HepG2 (cell line): ENCODE measurements around the gene ATM. TPM values are rescaled to one million over a fixed set of nuclear protein-coding genes. Genes with fewer than 3 reads are reported as not detected.

Experiments used
- ELF4 ChIP-seq: sonication (generic); formaldehyde crosslinking; IDR thresholded peaks from 2 replicates; pipeline ENCODE4 v1.5.0; 2020; ENCODE audit warnings: missing genetic modification reagents, mild to moderate bottlenecking, moderate library complexity, borderline replicate concordance
- KLF11 ChIP-seq: IDR thresholded peaks from 2 replicates; pipeline ENCODE4 v1.6.1; 2016; ENCODE audit warnings: missing compliant biosample characterization
- polyA plus RNA-seq, 8 experiments: library from polyadenylated mRNA; depleted of rRNA in 3 of 8; stranded (reverse) in 7 of 8; unstranded in 1 of 8; fragments of >200 nt; fragmentation: Illumina TruSeq in 4 of 8; extraction: Trizol in 4 of 8; gene quantifications; 2 replicates each; pipeline versions ENCODE4 v1.2.1 to v1.2.3, GENCODE V29; 2011 to 2016; ENCODE audit warnings: low read depth in 4 of 8, missing spikeins in 1 of 8, mixed read lengths in 1 of 8; ENCODE audit not compliant: insufficient read depth in 1 of 8
- total RNA-seq, 5 experiments: library from RNA; depleted of rRNA; stranded (reverse); fragments of >200 nt; fragmentation: Illumina TruSeq; extraction: Trizol; gene quantifications; 2 replicates each; pipeline ENCODE4 v1.2.3, GENCODE V29; 2016; ENCODE audit warnings: low read depth in 1 of 5
- TF ChIP-seq, protein P1 (sequence below): IDR thresholded peaks from 2 replicates; pipeline ENCODE4 v1.6.1; 2016; ENCODE audit warnings: low read depth, missing genetic modification reagents, missing compliant biosample characterization
- TF ChIP-seq, protein P2 (sequence below): sonication (generic); formaldehyde crosslinking; IDR thresholded peaks from 2 replicates; pipeline ENCODE4 v1.4.0; 2020; ENCODE audit warnings: missing genetic modification reagents, borderline replicate concordance
- TF ChIP-seq, protein P3 (sequence below): sonication (generic); formaldehyde crosslinking; conservative IDR thresholded peaks from 2 replicates; pipeline ENCODE4 v1.4.0; 2020; ENCODE audit warnings: missing genetic modification reagents
- TF ChIP-seq, protein P4 (sequence below): sonication (generic); formaldehyde crosslinking; IDR thresholded peaks from 2 replicates; pipeline ENCODE4 v1.4.0; 2020; ENCODE audit warnings: mild to moderate bottlenecking, missing genetic modification reagents

ATM gene
- total and polyA plus RNA-seq, 2 of the 13 experiments (the other 11 are each of a cell fraction or from before 2014, with no cell fraction given): 40.0 to 71.6 TPM

DNA sequence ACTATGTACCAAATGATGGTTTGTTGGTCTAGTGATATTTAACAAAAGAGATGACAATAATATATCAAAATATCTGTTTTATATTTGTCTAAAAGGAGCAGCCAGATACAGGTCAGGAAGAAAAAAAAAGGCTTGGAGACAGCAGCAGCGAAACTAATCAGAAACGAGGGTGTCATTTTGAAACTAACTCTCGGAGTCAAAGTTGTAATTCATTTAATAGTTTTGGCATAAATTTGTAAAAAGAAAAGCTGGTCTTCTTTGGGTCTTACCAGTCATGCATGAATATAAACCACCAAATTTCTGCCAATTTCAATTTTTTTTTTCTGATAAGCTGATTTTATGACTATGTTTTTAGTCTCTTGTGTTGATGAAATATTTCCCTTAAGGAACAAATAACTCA lies 26.0 kb upstream of the ATM start (continued):
- TF ChIP-seq, protein P1, sequence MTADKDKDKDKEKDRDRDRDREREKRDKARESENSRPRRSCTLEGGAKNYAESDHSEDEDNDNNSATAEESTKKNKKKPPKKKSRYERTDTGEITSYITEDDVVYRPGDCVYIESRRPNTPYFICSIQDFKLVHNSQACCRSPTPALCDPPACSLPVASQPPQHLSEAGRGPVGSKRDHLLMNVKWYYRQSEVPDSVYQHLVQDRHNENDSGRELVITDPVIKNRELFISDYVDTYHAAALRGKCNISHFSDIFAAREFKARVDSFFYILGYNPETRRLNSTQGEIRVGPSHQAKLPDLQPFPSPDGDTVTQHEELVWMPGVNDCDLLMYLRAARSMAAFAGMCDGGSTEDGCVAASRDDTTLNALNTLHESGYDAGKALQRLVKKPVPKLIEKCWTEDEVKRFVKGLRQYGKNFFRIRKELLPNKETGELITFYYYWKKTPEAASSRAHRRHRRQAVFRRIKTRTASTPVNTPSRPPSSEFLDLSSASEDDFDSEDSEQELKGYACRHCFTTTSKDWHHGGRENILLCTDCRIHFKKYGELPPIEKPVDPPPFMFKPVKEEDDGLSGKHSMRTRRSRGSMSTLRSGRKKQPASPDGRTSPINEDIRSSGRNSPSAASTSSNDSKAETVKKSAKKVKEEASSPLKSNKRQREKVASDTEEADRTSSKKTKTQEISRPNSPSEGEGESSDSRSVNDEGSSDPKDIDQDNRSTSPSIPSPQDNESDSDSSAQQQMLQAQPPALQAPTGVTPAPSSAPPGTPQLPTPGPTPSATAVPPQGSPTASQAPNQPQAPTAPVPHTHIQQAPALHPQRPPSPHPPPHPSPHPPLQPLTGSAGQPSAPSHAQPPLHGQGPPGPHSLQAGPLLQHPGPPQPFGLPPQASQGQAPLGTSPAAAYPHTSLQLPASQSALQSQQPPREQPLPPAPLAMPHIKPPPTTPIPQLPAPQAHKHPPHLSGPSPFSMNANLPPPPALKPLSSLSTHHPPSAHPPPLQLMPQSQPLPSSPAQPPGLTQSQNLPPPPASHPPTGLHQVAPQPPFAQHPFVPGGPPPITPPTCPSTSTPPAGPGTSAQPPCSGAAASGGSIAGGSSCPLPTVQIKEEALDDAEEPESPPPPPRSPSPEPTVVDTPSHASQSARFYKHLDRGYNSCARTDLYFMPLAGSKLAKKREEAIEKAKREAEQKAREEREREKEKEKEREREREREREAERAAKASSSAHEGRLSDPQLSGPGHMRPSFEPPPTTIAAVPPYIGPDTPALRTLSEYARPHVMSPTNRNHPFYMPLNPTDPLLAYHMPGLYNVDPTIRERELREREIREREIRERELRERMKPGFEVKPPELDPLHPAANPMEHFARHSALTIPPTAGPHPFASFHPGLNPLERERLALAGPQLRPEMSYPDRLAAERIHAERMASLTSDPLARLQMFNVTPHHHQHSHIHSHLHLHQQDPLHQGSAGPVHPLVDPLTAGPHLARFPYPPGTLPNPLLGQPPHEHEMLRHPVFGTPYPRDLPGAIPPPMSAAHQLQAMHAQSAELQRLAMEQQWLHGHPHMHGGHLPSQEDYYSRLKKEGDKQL (CRISPR knock-in tag): no peak
- TF ChIP-seq ELF4 (CRISPR knock-in tag) (no peak), KLF11 (CRISPR knock-in tag) (no peak)
- TF ChIP-seq, protein P2, sequence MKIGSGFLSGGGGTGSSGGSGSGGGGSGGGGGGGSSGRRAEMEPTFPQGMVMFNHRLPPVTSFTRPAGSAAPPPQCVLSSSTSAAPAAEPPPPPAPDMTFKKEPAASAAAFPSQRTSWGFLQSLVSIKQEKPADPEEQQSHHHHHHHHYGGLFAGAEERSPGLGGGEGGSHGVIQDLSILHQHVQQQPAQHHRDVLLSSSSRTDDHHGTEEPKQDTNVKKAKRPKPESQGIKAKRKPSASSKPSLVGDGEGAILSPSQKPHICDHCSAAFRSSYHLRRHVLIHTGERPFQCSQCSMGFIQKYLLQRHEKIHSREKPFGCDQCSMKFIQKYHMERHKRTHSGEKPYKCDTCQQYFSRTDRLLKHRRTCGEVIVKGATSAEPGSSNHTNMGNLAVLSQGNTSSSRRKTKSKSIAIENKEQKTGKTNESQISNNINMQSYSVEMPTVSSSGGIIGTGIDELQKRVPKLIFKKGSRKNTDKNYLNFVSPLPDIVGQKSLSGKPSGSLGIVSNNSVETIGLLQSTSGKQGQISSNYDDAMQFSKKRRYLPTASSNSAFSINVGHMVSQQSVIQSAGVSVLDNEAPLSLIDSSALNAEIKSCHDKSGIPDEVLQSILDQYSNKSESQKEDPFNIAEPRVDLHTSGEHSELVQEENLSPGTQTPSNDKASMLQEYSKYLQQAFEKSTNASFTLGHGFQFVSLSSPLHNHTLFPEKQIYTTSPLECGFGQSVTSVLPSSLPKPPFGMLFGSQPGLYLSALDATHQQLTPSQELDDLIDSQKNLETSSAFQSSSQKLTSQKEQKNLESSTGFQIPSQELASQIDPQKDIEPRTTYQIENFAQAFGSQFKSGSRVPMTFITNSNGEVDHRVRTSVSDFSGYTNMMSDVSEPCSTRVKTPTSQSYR (CRISPR knock-in tag): no peak
- TF ChIP-seq, protein P3, sequence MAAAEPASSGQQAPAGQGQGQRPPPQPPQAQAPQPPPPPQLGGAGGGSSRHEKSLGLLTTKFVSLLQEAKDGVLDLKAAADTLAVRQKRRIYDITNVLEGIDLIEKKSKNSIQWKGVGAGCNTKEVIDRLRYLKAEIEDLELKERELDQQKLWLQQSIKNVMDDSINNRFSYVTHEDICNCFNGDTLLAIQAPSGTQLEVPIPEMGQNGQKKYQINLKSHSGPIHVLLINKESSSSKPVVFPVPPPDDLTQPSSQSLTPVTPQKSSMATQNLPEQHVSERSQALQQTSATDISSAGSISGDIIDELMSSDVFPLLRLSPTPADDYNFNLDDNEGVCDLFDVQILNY: no peak
- TF ChIP-seq, protein P4, sequence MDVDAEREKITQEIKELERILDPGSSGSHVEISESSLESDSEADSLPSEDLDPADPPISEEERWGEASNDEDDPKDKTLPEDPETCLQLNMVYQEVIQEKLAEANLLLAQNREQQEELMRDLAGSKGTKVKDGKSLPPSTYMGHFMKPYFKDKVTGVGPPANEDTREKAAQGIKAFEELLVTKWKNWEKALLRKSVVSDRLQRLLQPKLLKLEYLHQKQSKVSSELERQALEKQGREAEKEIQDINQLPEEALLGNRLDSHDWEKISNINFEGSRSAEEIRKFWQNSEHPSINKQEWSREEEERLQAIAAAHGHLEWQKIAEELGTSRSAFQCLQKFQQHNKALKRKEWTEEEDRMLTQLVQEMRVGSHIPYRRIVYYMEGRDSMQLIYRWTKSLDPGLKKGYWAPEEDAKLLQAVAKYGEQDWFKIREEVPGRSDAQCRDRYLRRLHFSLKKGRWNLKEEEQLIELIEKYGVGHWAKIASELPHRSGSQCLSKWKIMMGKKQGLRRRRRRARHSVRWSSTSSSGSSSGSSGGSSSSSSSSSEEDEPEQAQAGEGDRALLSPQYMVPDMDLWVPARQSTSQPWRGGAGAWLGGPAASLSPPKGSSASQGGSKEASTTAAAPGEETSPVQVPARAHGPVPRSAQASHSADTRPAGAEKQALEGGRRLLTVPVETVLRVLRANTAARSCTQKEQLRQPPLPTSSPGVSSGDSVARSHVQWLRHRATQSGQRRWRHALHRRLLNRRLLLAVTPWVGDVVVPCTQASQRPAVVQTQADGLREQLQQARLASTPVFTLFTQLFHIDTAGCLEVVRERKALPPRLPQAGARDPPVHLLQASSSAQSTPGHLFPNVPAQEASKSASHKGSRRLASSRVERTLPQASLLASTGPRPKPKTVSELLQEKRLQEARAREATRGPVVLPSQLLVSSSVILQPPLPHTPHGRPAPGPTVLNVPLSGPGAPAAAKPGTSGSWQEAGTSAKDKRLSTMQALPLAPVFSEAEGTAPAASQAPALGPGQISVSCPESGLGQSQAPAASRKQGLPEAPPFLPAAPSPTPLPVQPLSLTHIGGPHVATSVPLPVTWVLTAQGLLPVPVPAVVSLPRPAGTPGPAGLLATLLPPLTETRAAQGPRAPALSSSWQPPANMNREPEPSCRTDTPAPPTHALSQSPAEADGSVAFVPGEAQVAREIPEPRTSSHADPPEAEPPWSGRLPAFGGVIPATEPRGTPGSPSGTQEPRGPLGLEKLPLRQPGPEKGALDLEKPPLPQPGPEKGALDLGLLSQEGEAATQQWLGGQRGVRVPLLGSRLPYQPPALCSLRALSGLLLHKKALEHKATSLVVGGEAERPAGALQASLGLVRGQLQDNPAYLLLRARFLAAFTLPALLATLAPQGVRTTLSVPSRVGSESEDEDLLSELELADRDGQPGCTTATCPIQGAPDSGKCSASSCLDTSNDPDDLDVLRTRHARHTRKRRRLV (CRISPR knock-in tag): no peak
